Endothelial cell (in vitro differentiated cells): ENCODE results near the gene CELF1. TPM values are rescaled to one million over a fixed set of nuclear protein-coding genes. Genes with fewer than 3 reads are reported as not detected.

Experiments
- DNase-seq: peaks from one replicate; pipeline ENCODE4 v3.0.0; 2021; ENCODE audit warnings: low spot score
- H3K27ac Mint-ChIP-seq: one replicate; pipeline ENCODE4 v1.8.0; 2021; ENCODE audit warnings: mixed read lengths, inconsistent platforms; ENCODE audit not compliant: unreplicated experiment
- H3K27me3 Mint-ChIP-seq: one replicate; pipeline ENCODE4 v1.8.0; 2021; ENCODE audit warnings: mild to moderate bottlenecking, moderate library complexity, mixed read lengths, inconsistent platforms; ENCODE audit not compliant: unreplicated experiment
- H3K36me3 Mint-ChIP-seq: one replicate; pipeline ENCODE4 v1.8.0; 2021; ENCODE audit warnings: mild to moderate bottlenecking, low read depth, mixed read lengths, inconsistent platforms; ENCODE audit not compliant: unreplicated experiment
- H3K4me1 Mint-ChIP-seq: one replicate; pipeline ENCODE4 v1.8.0; 2021; ENCODE audit warnings: mild to moderate bottlenecking, mixed read lengths, inconsistent platforms; ENCODE audit not compliant: unreplicated experiment
- H3K4me3 Mint-ChIP-seq: one replicate; pipeline ENCODE4 v1.8.0; 2021; ENCODE audit warnings: mild to moderate bottlenecking, mixed read lengths, inconsistent platforms; ENCODE audit not compliant: unreplicated experiment
- H3K9me3 Mint-ChIP-seq: one replicate; pipeline ENCODE4 v1.8.0; 2021; ENCODE audit warnings: mixed read lengths, inconsistent platforms; ENCODE audit not compliant: unreplicated experiment
- CTCF ChIP-seq: fragments of 200-600 bp; sonication (generic); IDR thresholded peaks from one replicate; pipeline ENCODE4 v1.5.0; 2021; ENCODE audit warnings: antibody characterized with exemption; ENCODE audit not compliant: unreplicated experiment
- total RNA-seq: library from RNA; stranded (reverse); fragmentation: NEBNext Ultra II Directional; extraction: Animal tissue kit (Norgen Biotek cat#: 25700); gene quantifications from one replicate; pipeline ENCODE4 v1.2.1, GENCODE V29; 2021; ENCODE audit not compliant: unreplicated experiment

CELF1 gene
- total RNA-seq, 1 donor from 2014 or later: 162 TPM

GRCh38 chr11:47593934-47594855 is 41.3 kb upstream of the CELF1 start, which contains the start of gene C1QTNF4:
TSS of gene C1QTNF4 (minus strand) at chr11:47594411. CDS start at chr11:47590810, 3,601 bp downstream.
- peak; percentile 34 for DNase-seq
- Mint-ChIP-seq H3K4me1 (peaks cover 35% of the 10 kb centered on the region), H3K36me3 (peaks cover 6% of the 10 kb centered on the region), H3K4me3 (peak within 1 kb of the TSS; percentile 88), H3K27ac (peak within 1 kb of the TSS; percentile 65), H3K9me3 (no peaks in the 10 kb centered on the region), H3K27me3 (peaks cover 18% of the 10 kb centered on the region)
- TF ChIP-seq CTCF: no peak

GRCh38 chr11:47593492-47593933 is 40.6 kb upstream of the CELF1 start:
- Mint-ChIP-seq H3K27ac (peak overlapping the region; percentile 64), H3K9me3 (no peaks in the 10 kb centered on the region), H3K4me3 (peak overlapping the region; percentile 88), H3K36me3 (peaks cover 11% of the 10 kb centered on the region), H3K27me3 (peaks cover 22% of the 10 kb centered on the region), H3K4me1 (peaks cover 31% of the 10 kb centered on the region)
- DNase-seq: no peak
- TF ChIP-seq CTCF: no peak

GRCh38 chr11:47592970-47593369 is 40.0 kb upstream of the CELF1 start:
- peaks cover 13% of the 10 kb centered on the region for H3K36me3 Mint-ChIP-seq

GRCh38 chr11:47592251-47592650 is 39.3 kb upstream of the CELF1 start:
- H3K4me3 Mint-ChIP-seq: no peak overlapping the region
- no peak for DNase-seq
- H3K36me3 Mint-ChIP-seq: peaks cover 13% of the 10 kb centered on the region
- peaks cover 20% of the 10 kb centered on the region for H3K27me3 Mint-ChIP-seq
- no peak for TF ChIP-seq CTCF
- peaks cover 34% of the 10 kb centered on the region for H3K4me1 Mint-ChIP-seq
- H3K9me3 Mint-ChIP-seq: no peaks in the 10 kb centered on the region
- peak overlapping the region; percentile 95 for H3K27ac Mint-ChIP-seq

More at GRCh38 chr11:47592970-47593369, 40.0 kb upstream of the CELF1 start:
- H3K27me3 Mint-ChIP-seq: peaks cover 22% of the 10 kb centered on the region
- no peaks in the 10 kb centered on the region for H3K9me3 Mint-ChIP-seq
- no peak for TF ChIP-seq CTCF
- H3K4me1 Mint-ChIP-seq: peaks cover 31% of the 10 kb centered on the region
- peak overlapping the region; percentile 95 for H3K27ac Mint-ChIP-seq
- peak overlapping the region; percentile 88 for H3K4me3 Mint-ChIP-seq
- no peak for DNase-seq

- peaks cover 20% of the 10 kb centered on the region for H3K27me3 Mint-ChIP-seq
- H3K4me3 Mint-ChIP-seq: no peak overlapping the region
- H3K9me3 Mint-ChIP-seq: no peaks in the 10 kb centered on the region
- H3K4me1 Mint-ChIP-seq: peaks cover 35% of the 10 kb centered on the region
- peak overlapping the region; percentile 95 for H3K27ac Mint-ChIP-seq
- peak; percentile 62 for DNase-seq
- no peak for TF ChIP-seq CTCF
- H3K36me3 Mint-ChIP-seq: peaks cover 13% of the 10 kb centered on the region
These were observed 38.8 kb upstream of the CELF1 start for GRCh38 chr11:47591764-47592163.
